ENCODE measurements around the gene PRR5L.

GRCh38 chr11:36394926-36395325 is 98.8 kb downstream of the PRR5L start:
- no peak for TF ChIP-seq GATA2 (IDR thresholded peaks at IDR 0.05; ENCODE audit: low read depth, low read length)
- TF ChIP-seq GATA3 (IDR thresholded peaks at IDR 0.05; ENCODE audit: low read depth, low read length), result no peak
